ENCODE results near the gene ADAM17. TPM values are rescaled to one million over a fixed set of nuclear protein-coding genes. Genes with fewer than 3 reads are reported as not detected.
"Not testable (repeated sequence)": the region's sequence is repeated elsewhere in the genome, so short reads cannot be mapped to it uniquely, and the experiment has no call there.

The ADAM17 gene
- total and polyA plus RNA-seq, 10 of the 15 experiments (the other 5 are each of a cell fraction or from before 2014, with no cell fraction given): 2.3 to 18.5 (median 13.4) TPM

GRCh38 chr2:9552219-9553178, 3.1 kb downstream of the ADAM17 start (continued):
- TF ChIP-seq CHD4 (IDR thresholded peaks at IDR 0.05) (no peak), TCF3 (IDR thresholded peaks at IDR 0.05; ENCODE audit: borderline replicate concordance, insufficient read depth, low read depth, low read length) (no peak), NBN (IDR thresholded peaks at IDR 0.05) (no peak), NFYA (IDR thresholded peaks at IDR 0.05; ENCODE audit: borderline replicate concordance, low read depth, low read length) (no peak)
- TF ChIP-seq, protein P1, sequence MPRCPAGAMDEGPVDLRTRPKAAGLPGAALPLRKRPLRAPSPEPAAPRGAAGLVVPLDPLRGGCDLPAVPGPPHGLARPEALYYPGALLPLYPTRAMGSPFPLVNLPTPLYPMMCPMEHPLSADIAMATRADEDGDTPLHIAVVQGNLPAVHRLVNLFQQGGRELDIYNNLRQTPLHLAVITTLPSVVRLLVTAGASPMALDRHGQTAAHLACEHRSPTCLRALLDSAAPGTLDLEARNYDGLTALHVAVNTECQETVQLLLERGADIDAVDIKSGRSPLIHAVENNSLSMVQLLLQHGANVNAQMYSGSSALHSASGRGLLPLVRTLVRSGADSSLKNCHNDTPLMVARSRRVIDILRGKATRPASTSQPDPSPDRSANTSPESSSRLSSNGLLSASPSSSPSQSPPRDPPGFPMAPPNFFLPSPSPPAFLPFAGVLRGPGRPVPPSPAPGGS (IDR thresholded peaks at IDR 0.05; ENCODE audit: borderline replicate concordance, insufficient read depth, low read depth, low read length, poor library complexity, severe bottlenecking): no peak

- RAD21 ChIA-PET (ENCODE audit: unreplicated experiment): interaction anchor here (0.6 to 4.5 kb wide), 5 partner anchors 12 to 1328 kb away, joined by 3 to 42 read pairs (median 4); no protein-coding TSS in a partner anchor
- H3K9me3 ChIP-seq (replicated peaks; ENCODE audit: control insufficient read depth, insufficient read depth, low read length); H3K36me3 ChIP-seq (ENCODE audit: control insufficient read depth in 2 of 2, insufficient read depth in 2 of 2, low read length in 1 of 2); H3K27me3 ChIP-seq (replicated peaks in 1 of 2; ENCODE audit: control insufficient read depth in 2 of 2, insufficient read depth in 2 of 2, low read length in 1 of 2); DNase-seq (ENCODE audit: low read depth, low spot score); H4K20me1 ChIP-seq (ENCODE audit: control insufficient read depth, insufficient read depth); BruUV-seq (replicated peaks); H2AFZ ChIP-seq (ENCODE audit: control insufficient read depth, low read depth, low read length); in situ Hi-C loops (cut with MboI); FAIRE-seq; intact Hi-C loops (cut with micrococcal nuclease; ENCODE audit: unreplicated experiment): not testable (repeated sequence)
- peak; percentile 10 for ATAC-seq
- H3K9ac ChIP-seq (ENCODE audit: control insufficient read depth, insufficient read depth, low read length): peak overlapping the region; percentile 50; the same call in 1 of the 2 replicates
- peaks cover 94% of the 10 kb centered on the region for H3K79me2 ChIP-seq (ENCODE audit: control insufficient read depth, insufficient read depth, low read length)
- SMC1A ChIA-PET (ENCODE audit: uncharacterized antibody, unreplicated experiment): interaction anchor here (0.6 to 10.3 kb wide), 8 partner anchors 11 to 552 kb away, joined by 3 to 152 read pairs (median 4); no protein-coding TSS in a partner anchor
- H3K27ac ChIP-seq (ENCODE audit: control insufficient read depth, insufficient read depth): peak overlapping the region; percentile 83
- 2% methylated on average over 6 of the region's 7 CpGs for WGBS (ENCODE audit: insufficient coverage, insufficient replicate concordance, low lambda C conversion rate, missing lambda C conversion rate)
- CTCF ChIA-PET: interaction anchor here (0.7 to 3.3 kb wide), 3 partner anchors 11 to 82 kb away, joined by 3 to 17 read pairs (median 17); partner anchors contain the start of gene IAH1
- peak overlapping the region; percentile 92 for H3K4me2 ChIP-seq (ENCODE audit: control insufficient read depth, insufficient read depth)
- peak overlapping the region; percentile 99; the same call in 1 of the 2 replicates for H3K4me3 ChIP-seq
- POLR2A ChIA-PET: interaction anchor here (0.6 to 3.9 kb wide), 11 partner anchors 10 to 859 kb away, joined by 3 to 51 read pairs (median 4); no protein-coding TSS in a partner anchor
- peaks cover 52% of the 10 kb centered on the region for H3K4me1 ChIP-seq (ENCODE audit: control insufficient read depth, insufficient read depth, low read length)
- TF ChIP-seq, protein P2, sequence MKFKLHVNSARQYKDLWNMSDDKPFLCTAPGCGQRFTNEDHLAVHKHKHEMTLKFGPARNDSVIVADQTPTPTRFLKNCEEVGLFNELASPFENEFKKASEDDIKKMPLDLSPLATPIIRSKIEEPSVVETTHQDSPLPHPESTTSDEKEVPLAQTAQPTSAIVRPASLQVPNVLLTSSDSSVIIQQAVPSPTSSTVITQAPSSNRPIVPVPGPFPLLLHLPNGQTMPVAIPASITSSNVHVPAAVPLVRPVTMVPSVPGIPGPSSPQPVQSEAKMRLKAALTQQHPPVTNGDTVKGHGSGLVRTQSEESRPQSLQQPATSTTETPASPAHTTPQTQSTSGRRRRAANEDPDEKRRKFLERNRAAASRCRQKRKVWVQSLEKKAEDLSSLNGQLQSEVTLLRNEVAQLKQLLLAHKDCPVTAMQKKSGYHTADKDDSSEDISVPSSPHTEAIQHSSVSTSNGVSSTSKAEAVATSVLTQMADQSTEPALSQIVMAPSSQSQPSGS (IDR thresholded peaks at IDR 0.05; ENCODE audit: low read length): peak; percentile 66; the same call in 1 of the 2 replicates
- TF ChIP-seq, protein P3, sequence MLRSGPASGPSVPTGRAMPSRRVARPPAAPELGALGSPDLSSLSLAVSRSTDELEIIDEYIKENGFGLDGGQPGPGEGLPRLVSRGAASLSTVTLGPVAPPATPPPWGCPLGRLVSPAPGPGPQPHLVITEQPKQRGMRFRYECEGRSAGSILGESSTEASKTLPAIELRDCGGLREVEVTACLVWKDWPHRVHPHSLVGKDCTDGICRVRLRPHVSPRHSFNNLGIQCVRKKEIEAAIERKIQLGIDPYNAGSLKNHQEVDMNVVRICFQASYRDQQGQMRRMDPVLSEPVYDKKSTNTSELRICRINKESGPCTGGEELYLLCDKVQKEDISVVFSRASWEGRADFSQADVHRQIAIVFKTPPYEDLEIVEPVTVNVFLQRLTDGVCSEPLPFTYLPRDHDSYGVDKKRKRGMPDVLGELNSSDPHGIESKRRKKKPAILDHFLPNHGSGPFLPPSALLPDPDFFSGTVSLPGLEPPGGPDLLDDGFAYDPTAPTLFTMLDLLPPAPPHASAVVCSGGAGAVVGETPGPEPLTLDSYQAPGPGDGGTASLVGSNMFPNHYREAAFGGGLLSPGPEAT (IDR thresholded peaks at IDR 0.05; ENCODE audit: low read depth): peak; percentile 48
- TF ChIP-seq NFIC (IDR thresholded peaks at IDR 0.05; ENCODE audit: low read depth, low read length): peak; percentile 69
- TF ChIP-seq PAX5 (IDR thresholded peaks at IDR 0.05; ENCODE audit: borderline replicate concordance, low read depth, low read length): 0 out of 2 replicates have a peak, but pooled peaks have one; percentile 11
- TF ChIP-seq TBL1XR1 (IDR thresholded peaks at IDR 0.05; ENCODE audit: low read depth, low read length): peak; percentile 25; the same call in 1 of the 2 replicates
- TF ChIP-seq JUNB (IDR thresholded peaks at IDR 0.05): peak; percentile 71
- TF ChIP-seq RUNX3 (IDR thresholded peaks at IDR 0.05; ENCODE audit: low read length): 0 out of 2 replicates have a peak, but pooled peaks have one; percentile 31
- TF ChIP-seq ATF7 (IDR thresholded peaks at IDR 0.05; ENCODE audit: low read depth): peak; percentile 39; the same call in 1 of the 2 replicates
- peak; percentile 90 for TF ChIP-seq ZNF384 (IDR thresholded peaks at IDR 0.05; ENCODE audit: borderline replicate concordance, low read depth, low read length)
- peak; percentile 50; the same call in 1 of the 2 replicates for TF ChIP-seq SPI1 (IDR thresholded peaks at IDR 0.05; ENCODE audit: borderline replicate concordance, insufficient read depth, low read depth, low read length)
- TF ChIP-seq BCL11A (IDR thresholded peaks at IDR 0.05; ENCODE audit: low read depth, low read length): peak; percentile 60; the same call in 1 of the 2 replicates
Measured at GRCh38 chr2:9550859-9551391, 4.7 kb downstream of the ADAM17 start.

Measured in GM12878 (cell line).